K562 (cell line): ENCODE results near the gene UMODL1. TPM values are rescaled to one million over a fixed set of nuclear protein-coding genes. Genes with fewer than 3 reads are reported as not detected.
A peak's percentile ranks its signal among the peaks of the same experiment; 100 is the strongest.

ENCODE experiments used
- BACH1 ChIP-seq: fragments of 200-800 bp; sonication (Bioruptor generic); IDR thresholded peaks from 2 replicates; pipeline ENCODE4 v1.6.1; 2016; ENCODE audit warnings: missing genetic modification characterization, missing compliant biosample characterization
- BCOR ChIP-seq: fragments of 450-650 bp; IDR thresholded peaks from 2 replicates; pipeline ENCODE4 v1.6.1; 2016
- BRD4 ChIP-seq: fragments of 200-600 bp; sonication (generic); IDR thresholded peaks from 2 replicates; pipeline ENCODE4 v1.6.1; 2017; ENCODE audit warnings: inconsistent platforms
- CBFA2T2 ChIP-seq: fragments of 450-650 bp; conservative IDR thresholded peaks from 2 replicates; pipeline ENCODE4 v1.6.1; 2017; ENCODE audit warnings: mild to moderate bottlenecking
- CBFA2T3 ChIP-seq: fragments of 450-650 bp; IDR thresholded peaks from 2 replicates; pipeline ENCODE4 v1.6.1; 2017
- DIDO1 ChIP-seq: fragments of 450-650 bp; IDR thresholded peaks from 2 replicates; pipeline ENCODE4 v1.6.1; 2016; ENCODE audit warnings: low read depth, missing biosample characterization, missing genetic modification characterization
- HNRNPK ChIP-seq: fragments of 200-400 bp; formaldehyde crosslinking; IDR thresholded peaks from one replicate; pipeline ENCODE4 v1.6.1; 2018; ENCODE audit warnings: mild to moderate bottlenecking, low read depth, low read length; ENCODE audit not compliant: poor library complexity, severe bottlenecking
- KAT2B ChIP-seq: IDR thresholded peaks from one replicate; pipeline ENCODE4 v1.6.1; 2012; ENCODE audit warnings: low read depth, mild to moderate bottlenecking, control low read depth, inconsistent platforms, low read length, moderate library complexity
- MAFF ChIP-seq: IDR thresholded peaks from 2 replicates; pipeline ENCODE4 v1.6.1; 2012; ENCODE audit warnings: low read length, improper control_type of control experiment
- NFYB ChIP-seq: IDR thresholded peaks from 2 replicates; pipeline ENCODE4 v1.6.1; 2011; ENCODE audit warnings: mild to moderate bottlenecking, moderate library complexity; ENCODE audit not compliant: insufficient read length; ENCODE audit errors: extremely low read depth
- SMARCB1 ChIP-seq: IDR thresholded peaks from 2 replicates; pipeline ENCODE4 v1.6.1; 2011; ENCODE audit warnings: improper control_type of control experiment, low read depth; ENCODE audit not compliant: insufficient read length
- TEAD4 ChIP-seq, 2 experiments: sonication (generic) in 1 of 2; formaldehyde crosslinking in 1 of 2; IDR thresholded peaks; 2 replicates each; pipeline versions ENCODE4 v1.6.1 to v1.8.0; 2012 to 2022; ENCODE audit warnings: borderline replicate concordance in 1 of 2, inconsistent platforms in 1 of 2, low read length in 1 of 2, mild to moderate bottlenecking in 1 of 2, missing genetic modification reagents in 1 of 2
- TFAP4 ChIP-seq: sonication (generic); formaldehyde crosslinking; IDR thresholded peaks from 2 replicates; pipeline ENCODE4 v1.8.0; 2022; ENCODE audit warnings: missing genetic modification reagents, mild to moderate bottlenecking, moderate library complexity, borderline replicate concordance
- ZFP91 ChIP-seq: sonication (generic); formaldehyde crosslinking; IDR thresholded peaks from 2 replicates; pipeline ENCODE4 v1.8.0; 2022; ENCODE audit warnings: mild to moderate bottlenecking, missing genetic modification reagents
- ZNF175 ChIP-seq: fragments of 200-800 bp; sonication (Bioruptor generic); IDR thresholded peaks from 2 replicates; pipeline ENCODE4 v1.6.1; 2016; ENCODE audit warnings: low read depth, mild to moderate bottlenecking, missing genetic modification characterization, missing compliant biosample characterization
- ZNF197 ChIP-seq: fragments of 200-800 bp; sonication (Bioruptor generic); IDR thresholded peaks from 2 replicates; pipeline ENCODE4 v1.6.1; 2016; ENCODE audit warnings: low read depth, missing genetic modification characterization, missing compliant biosample characterization
- polyA plus RNA-seq, 8 experiments: library from polyadenylated mRNA; depleted of rRNA in 4 of 8; stranded (reverse) in 5 of 8; unstranded in 3 of 8; fragments of >200 nt; fragmentation: Nextera tagmentation in 2 of 8; fragmentation: Illumina TruSeq in 1 of 8; extraction: Ambion mirVana in 2 of 8; extraction: Trizol in 1 of 8; gene quantifications; 2 replicates each; pipeline versions ENCODE4 v1.2.1 to v1.2.3, GENCODE V29; 2011 to 2014; ENCODE audit warnings: inconsistent platforms in 1 of 8, missing spikeins in 1 of 8
- total RNA-seq, 7 experiments: library from RNA; depleted of rRNA in 6 of 7; stranded (reverse); fragments of >200 nt in 6 of 7; fragmentation: Illumina TruSeq in 2 of 7; extraction: Trizol in 2 of 7; gene quantifications; 2 replicates each; pipeline versions ENCODE4 v1.2.1 to v1.2.3, GENCODE V29; 2011 to 2021; ENCODE audit warnings: low replicate concordance in 1 of 7
- TF ChIP-seq, protein P1 (sequence below): fragments of 250-450 bp; sonication (Bioruptor Pico); IDR thresholded peaks from 2 replicates; pipeline ENCODE4 v1.4.0; 2020
- TF ChIP-seq, protein P2 (sequence below): sonication (generic); formaldehyde crosslinking; IDR thresholded peaks from 2 replicates; pipeline ENCODE4 v1.8.1; 2023; ENCODE audit warnings: mild to moderate bottlenecking, missing genetic modification reagents

The UMODL1 gene
- total and polyA plus RNA-seq, 9 of the 15 experiments (the other 6 are each of a cell fraction or from before 2014, with no cell fraction given): not detected

DNA sequence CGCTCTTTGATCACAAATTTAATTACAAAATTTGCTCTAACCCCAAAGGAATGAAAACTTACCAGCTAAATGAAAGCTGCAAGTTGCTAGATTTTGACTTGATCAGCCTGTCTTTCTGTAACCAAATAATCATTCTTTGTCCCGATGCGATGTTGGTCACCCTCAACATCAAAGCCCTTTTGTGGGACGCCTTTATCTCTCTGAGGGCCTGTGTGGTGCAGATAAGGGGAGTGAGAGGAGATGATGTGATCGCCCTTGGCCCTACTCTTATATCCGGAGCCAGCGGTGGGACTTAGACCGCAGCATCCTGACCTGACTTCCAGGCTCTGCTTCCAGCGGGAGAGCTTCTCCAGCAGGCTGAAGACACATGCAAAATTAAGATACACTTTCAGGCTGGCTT lies 19.3 kb upstream of the UMODL1 start (continued):
- TF ChIP-seq, protein P1, sequence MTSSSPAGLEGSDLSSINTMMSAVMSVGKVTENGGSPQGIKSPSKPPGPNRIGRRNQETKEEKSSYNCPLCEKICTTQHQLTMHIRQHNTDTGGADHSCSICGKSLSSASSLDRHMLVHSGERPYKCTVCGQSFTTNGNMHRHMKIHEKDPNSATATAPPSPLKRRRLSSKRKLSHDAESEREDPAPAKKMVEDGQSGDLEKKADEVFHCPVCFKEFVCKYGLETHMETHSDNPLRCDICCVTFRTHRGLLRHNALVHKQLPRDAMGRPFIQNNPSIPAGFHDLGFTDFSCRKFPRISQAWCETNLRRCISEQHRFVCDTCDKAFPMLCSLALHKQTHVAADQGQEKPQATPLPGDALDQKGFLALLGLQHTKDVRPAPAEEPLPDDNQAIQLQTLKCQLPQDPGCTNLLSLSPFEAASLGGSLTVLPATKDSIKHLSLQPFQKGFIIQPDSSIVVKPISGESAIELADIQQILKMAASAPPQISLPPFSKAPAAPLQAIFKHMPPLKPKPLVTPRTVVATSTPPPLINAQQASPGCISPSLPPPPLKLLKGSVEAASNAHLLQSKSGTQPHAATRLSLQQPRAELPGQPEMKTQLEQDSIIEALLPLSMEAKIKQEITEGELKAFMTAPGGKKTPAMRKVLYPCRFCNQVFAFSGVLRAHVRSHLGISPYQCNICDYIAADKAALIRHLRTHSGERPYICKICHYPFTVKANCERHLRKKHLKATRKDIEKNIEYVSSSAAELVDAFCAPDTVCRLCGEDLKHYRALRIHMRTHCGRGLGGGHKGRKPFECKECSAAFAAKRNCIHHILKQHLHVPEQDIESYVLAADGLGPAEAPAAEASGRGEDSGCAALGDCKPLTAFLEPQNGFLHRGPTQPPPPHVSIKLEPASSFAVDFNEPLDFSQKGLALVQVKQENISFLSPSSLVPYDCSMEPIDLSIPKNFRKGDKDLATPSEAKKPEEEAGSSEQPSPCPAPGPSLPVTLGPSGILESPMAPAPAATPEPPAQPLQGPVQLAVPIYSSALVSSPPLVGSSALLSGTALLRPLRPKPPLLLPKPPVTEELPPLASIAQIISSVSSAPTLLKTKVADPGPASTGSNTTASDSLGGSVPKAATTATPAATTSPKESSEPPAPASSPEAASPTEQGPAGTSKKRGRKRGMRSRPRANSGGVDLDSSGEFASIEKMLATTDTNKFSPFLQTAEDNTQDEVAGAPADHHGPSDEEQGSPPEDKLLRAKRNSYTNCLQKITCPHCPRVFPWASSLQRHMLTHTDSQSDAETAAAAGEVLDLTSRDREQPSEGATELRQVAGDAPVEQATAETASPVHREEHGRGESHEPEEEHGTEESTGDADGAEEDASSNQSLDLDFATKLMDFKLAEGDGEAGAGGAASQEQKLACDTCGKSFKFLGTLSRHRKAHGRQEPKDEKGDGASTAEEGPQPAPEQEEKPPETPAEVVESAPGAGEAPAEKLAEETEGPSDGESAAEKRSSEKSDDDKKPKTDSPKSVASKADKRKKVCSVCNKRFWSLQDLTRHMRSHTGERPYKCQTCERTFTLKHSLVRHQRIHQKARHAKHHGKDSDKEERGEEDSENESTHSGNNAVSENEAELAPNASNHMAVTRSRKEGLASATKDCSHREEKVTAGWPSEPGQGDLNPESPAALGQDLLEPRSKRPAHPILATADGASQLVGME (CRISPR knock-in tag): peak; percentile 81; the same call in 1 of the 2 replicates
- TF ChIP-seq TEAD4 (IDR thresholded peaks at IDR 0.05; ENCODE audit: low read length) (peak; percentile 92), TEAD4 (CRISPR knock-in tag; IDR thresholded peaks at IDR 0.05; ENCODE audit: borderline replicate concordance) (no peak), BCOR (peak; percentile 71), ZNF175 (CRISPR knock-in tag) (peak; percentile 68), DIDO1 (no peak), NFYB (no peak), ZNF197 (CRISPR knock-in tag) (peak; percentile 75; the same call in 1 of the 2 replicates), ZFP91 (no peak), KAT2B (no peak), CBFA2T2 (peak; percentile 83), SMARCB1 (no peak), MAFF (no peak), CBFA2T3 (peak; percentile 89), TFAP4 (CRISPR knock-in tag) (peak; percentile 37; the same call in 1 of the 2 replicates), HNRNPK (no peak), BACH1 (tag) (no peak), BRD4 (no peak)
- TF ChIP-seq, protein P2, sequence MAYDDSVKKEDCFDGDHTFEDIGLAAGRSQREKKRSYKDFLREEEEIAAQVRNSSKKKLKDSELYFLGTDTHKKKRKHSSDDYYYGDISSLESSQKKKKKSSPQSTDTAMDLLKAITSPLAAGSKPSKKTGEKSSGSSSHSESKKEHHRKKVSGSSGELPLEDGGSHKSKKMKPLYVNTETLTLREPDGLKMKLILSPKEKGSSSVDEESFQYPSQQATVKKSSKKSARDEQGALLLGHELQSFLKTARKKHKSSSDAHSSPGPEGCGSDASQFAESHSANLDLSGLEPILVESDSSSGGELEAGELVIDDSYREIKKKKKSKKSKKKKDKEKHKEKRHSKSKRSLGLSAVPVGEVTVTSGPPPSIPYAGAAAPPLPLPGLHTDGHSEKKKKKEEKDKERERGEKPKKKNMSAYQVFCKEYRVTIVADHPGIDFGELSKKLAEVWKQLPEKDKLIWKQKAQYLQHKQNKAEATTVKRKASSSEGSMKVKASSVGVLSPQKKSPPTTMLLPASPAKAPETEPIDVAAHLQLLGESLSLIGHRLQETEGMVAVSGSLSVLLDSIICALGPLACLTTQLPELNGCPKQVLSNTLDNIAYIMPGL: no peak
